Measurements from ENCODE around the gene IER3IP1. TPM values are rescaled to one million over a fixed set of nuclear protein-coding genes. Genes with fewer than 3 reads are reported as not detected.

Gene IER3IP1
- total RNA-seq, 2 experiments from 2014 or later = 10.0 to 10.1 TPM

GRCh38 chr18:47150029-47150823 is 25.9 kb downstream of the IER3IP1 start, which contains the start of gene HDHD2:
Gene HDHD2 (minus strand): TSS chr18:47150500. CDS start chr18:47136439, 14,061 bp downstream.
- H3K36me3 Mint-ChIP-seq (ENCODE audit: low read depth) = peaks cover 18% of the 10 kb centered on the region
- H3K9me3 Mint-ChIP-seq = no peaks in the 10 kb centered on the region
- ChIA-PET CTCF (interaction anchor here (1.0 to 1.6 kb wide), 4 partner anchors 25 to 599 kb away, joined by 3 to 5 read pairs (median 4); no protein-coding TSS in a partner anchor), POLR2A (interaction anchor here (0.8 to 2.2 kb wide), 13 partner anchors 12 to 233 kb away, joined by 3 to 13 read pairs (median 3); partner anchors contain the start of genes KATNAL2 and PIAS2)
- peak within 1 kb of the TSS; percentile 92 for H3K4me3 Mint-ChIP-seq
- DNase-seq = peak; percentile 78
- peaks cover 28% of the 10 kb centered on the region for H3K4me1 Mint-ChIP-seq
- H3K27me3 Mint-ChIP-seq = no peaks in the 10 kb centered on the region
- peak within 1 kb of the TSS; percentile 87 for H3K27ac Mint-ChIP-seq

- Mint-ChIP-seq H3K27me3 (no peaks in the 10 kb centered on the region), H3K36me3 (ENCODE audit: low read depth) (peaks cover 16% of the 10 kb centered on the region), H3K4me3 (peak overlapping the region; percentile 92), H3K27ac (peak overlapping the region; percentile 87), H3K4me1 (peaks cover 28% of the 10 kb centered on the region), H3K9me3 (no peaks in the 10 kb centered on the region)
- ChIA-PET CTCF (interaction anchor here (1.0 to 1.6 kb wide), 2 partner anchors 25 to 38 kb away, joined by 3 to 5 read pairs; no protein-coding TSS in a partner anchor), POLR2A (interaction anchor here (0.8 to 2.2 kb wide), 6 partner anchors 16 to 232 kb away, joined by 3 to 13 read pairs (median 6); partner anchors contain the start of genes KATNAL2 and PIAS2)
- no peak for DNase-seq
These were observed 26.6 kb downstream of the IER3IP1 start for GRCh38 chr18:47149457-47150028.

- Mint-ChIP-seq H3K9me3 (no peaks in the 10 kb centered on the region), H3K36me3 (ENCODE audit: low read depth) (peaks cover 12% of the 10 kb centered on the region), H3K4me1 (peaks cover 24% of the 10 kb centered on the region), H3K27me3 (no peaks in the 10 kb centered on the region), H3K4me3 (no peak overlapping the region), H3K27ac (no peak overlapping the region)
- no peak for DNase-seq
- POLR2A ChIA-PET = no interaction called here
- CTCF ChIA-PET = interaction anchor here (0.8 kb wide), 1 partner anchor 25 kb away, joined by 3 read pairs; no protein-coding TSS in a partner anchor
These were observed 30.0 kb downstream of the IER3IP1 start for GRCh38 chr18:47146206-47146605.

- Mint-ChIP-seq H3K4me1 (peaks cover 7% of the 10 kb centered on the region), H3K27ac (no peak overlapping the region), H3K9me3 (no peaks in the 10 kb centered on the region), H3K36me3 (ENCODE audit: low read depth) (peaks cover 16% of the 10 kb centered on the region), H3K27me3 (no peaks in the 10 kb centered on the region), H3K4me3 (no peak overlapping the region)
- CTCF ChIA-PET = interaction anchor here (0.7 kb wide), 1 partner anchor 611 kb away, joined by 3 read pairs; no protein-coding TSS in a partner anchor
- POLR2A ChIA-PET = no interaction called here
- DNase-seq = no peak
These were observed 32.2 kb downstream of the IER3IP1 start for GRCh38 chr18:47143899-47144485.

GRCh38 chr18:47143153-47143552 is 33.0 kb downstream of the IER3IP1 start:
- Mint-ChIP-seq H3K27ac (no peak overlapping the region), H3K36me3 (ENCODE audit: low read depth) (peaks cover 21% of the 10 kb centered on the region), H3K9me3 (no peaks in the 10 kb centered on the region), H3K4me1 (no peaks in the 10 kb centered on the region), H3K27me3 (no peaks in the 10 kb centered on the region), H3K4me3 (no peak overlapping the region)
- CTCF ChIA-PET = no interaction called here
- no peak for DNase-seq
- POLR2A ChIA-PET = no interaction called here

GRCh38 chr18:47141289-47141688 is 34.9 kb downstream of the IER3IP1 start:
- Mint-ChIP-seq H3K27ac (no peak overlapping the region), H3K9me3 (no peaks in the 10 kb centered on the region)
- POLR2A ChIA-PET = no interaction called here

GRCh38 chr18:47121146-47121545 is 55.0 kb downstream of the IER3IP1 start:
- CTCF ChIA-PET = no interaction called here
- Mint-ChIP-seq H3K36me3 (ENCODE audit: low read depth) (peaks cover 44% of the 10 kb centered on the region), H3K27me3 (no peaks in the 10 kb centered on the region), H3K9me3 (no peaks in the 10 kb centered on the region), H3K27ac (no peak overlapping the region), H3K4me1 (peaks cover 15% of the 10 kb centered on the region), H3K4me3 (no peak overlapping the region)
- POLR2A ChIA-PET = interaction anchor here (0.6 to 1.7 kb wide), 2 partner anchors 29 kb away, joined by 3 to 5 read pairs; partner anchors contain the start of gene HDHD2
- DNase-seq = no peak

More at GRCh38 chr18:47141289-47141688, 34.9 kb downstream of the IER3IP1 start:
- H3K36me3 Mint-ChIP-seq (ENCODE audit: low read depth) = peaks cover 26% of the 10 kb centered on the region
- H3K4me3 Mint-ChIP-seq = no peak overlapping the region
- DNase-seq = no peak
- no peaks in the 10 kb centered on the region for H3K27me3 Mint-ChIP-seq
- CTCF ChIA-PET = no interaction called here
- H3K4me1 Mint-ChIP-seq = no peaks in the 10 kb centered on the region

- no peak overlapping the region for H3K27ac Mint-ChIP-seq
- H3K27me3 Mint-ChIP-seq = no peaks in the 10 kb centered on the region
- no peak overlapping the region for H3K4me3 Mint-ChIP-seq
- peaks cover 47% of the 10 kb centered on the region for H3K36me3 Mint-ChIP-seq (ENCODE audit: low read depth)
- H3K9me3 Mint-ChIP-seq = no peaks in the 10 kb centered on the region
- POLR2A ChIA-PET = interaction anchor here (1.7 kb wide), 1 partner anchor 30 kb away, joined by 5 read pairs; the partner anchor contains the start of gene HDHD2
- peaks cover 15% of the 10 kb centered on the region for H3K4me1 Mint-ChIP-seq
- CTCF ChIA-PET = no interaction called here
- no peak for DNase-seq
These were observed 55.7 kb downstream of the IER3IP1 start for GRCh38 chr18:47120428-47120827.

- CTCF ChIA-PET = no interaction called here
- Mint-ChIP-seq H3K9me3 (no peaks in the 10 kb centered on the region), H3K27ac (no peak overlapping the region), H3K36me3 (ENCODE audit: low read depth) (peaks cover 53% of the 10 kb centered on the region), H3K27me3 (no peaks in the 10 kb centered on the region), H3K4me3 (no peak overlapping the region), H3K4me1 (peaks cover 15% of the 10 kb centered on the region)
- POLR2A ChIA-PET = no interaction called here
- no peak for DNase-seq
These were observed 57.2 kb downstream of the IER3IP1 start for GRCh38 chr18:47118981-47119380.

- H3K36me3 Mint-ChIP-seq (ENCODE audit: low read depth) = peaks cover 54% of the 10 kb centered on the region
- H3K4me1 Mint-ChIP-seq = peaks cover 2% of the 10 kb centered on the region
- DNase-seq = no peak
- H3K4me3 Mint-ChIP-seq = no peak overlapping the region
- ChIA-PET CTCF (no interaction called here), POLR2A (no interaction called here)
- H3K9me3 Mint-ChIP-seq = no peaks in the 10 kb centered on the region
- no peaks in the 10 kb centered on the region for H3K27me3 Mint-ChIP-seq
- no peak overlapping the region for H3K27ac Mint-ChIP-seq
These were observed 61.0 kb downstream of the IER3IP1 start for GRCh38 chr18:47115205-47115604.

- H3K36me3 Mint-ChIP-seq (ENCODE audit: low read depth) = peaks cover 49% of the 10 kb centered on the region
- H3K27ac Mint-ChIP-seq = no peak overlapping the region
- no peak for DNase-seq
- POLR2A ChIA-PET = no interaction called here
- H3K4me1 Mint-ChIP-seq = no peaks in the 10 kb centered on the region
- H3K9me3 Mint-ChIP-seq = no peaks in the 10 kb centered on the region
- no peak overlapping the region for H3K4me3 Mint-ChIP-seq
- CTCF ChIA-PET = interaction anchor here (2.0 kb wide), 1 partner anchor 91 kb away, joined by 9 read pairs; no protein-coding TSS in a partner anchor
- no peaks in the 10 kb centered on the region for H3K27me3 Mint-ChIP-seq
These were observed 62.2 kb downstream of the IER3IP1 start for GRCh38 chr18:47113796-47114540.

GRCh38 chr18:47110492-47111274 is 65.5 kb downstream of the IER3IP1 start:
- Mint-ChIP-seq H3K9me3 (no peaks in the 10 kb centered on the region), H3K27ac (no peak overlapping the region), H3K27me3 (no peaks in the 10 kb centered on the region), H3K36me3 (ENCODE audit: low read depth) (peaks cover 40% of the 10 kb centered on the region), H3K4me3 (no peak overlapping the region), H3K4me1 (no peaks in the 10 kb centered on the region)
- ChIA-PET POLR2A (no interaction called here), CTCF (interaction anchor here (0.7 to 1.3 kb wide), 2 partner anchors 39 to 94 kb away, joined by 3 read pairs; partner anchors contain the start of gene HDHD2)
- no peak for DNase-seq

Data from activated CD4-positive, alpha-beta memory T cell treated with anti-CD3 and anti-CD28 coated beads, Interleukin-2, amount 10 ng/mL, durations not matched to agents 7 days and 5 days (primary cell).